CD4-positive, alpha-beta T cell (primary cell): ENCODE measurements around the gene CCDC85B. TPM values are rescaled to one million over a fixed set of nuclear protein-coding genes. Genes with fewer than 3 reads are reported as not detected.
A peak's percentile ranks its signal among the peaks of the same experiment; 100 is the strongest.

Experiments used
- ATAC-seq: fragments of 200-7000 bp; cut with Tn5 transposase; one replicate; pipeline ENCODE4 v1.10.0; 2022; ENCODE audit warnings: mild to moderate bottlenecking; ENCODE audit not compliant: poor library complexity
- CTCF ChIA-PET: fragments of 350-600 bp; sonication (Branson Sonifier 250); formaldehyde crosslinking; loops from one replicate; lab custom pipeline; 2021; ENCODE audit warnings: antibody characterized with exemption, inconsistent platforms; lab: Charles Lee
- POLR2A ChIA-PET: fragments of 350-600 bp; sonication (Branson Sonifier 250); formaldehyde crosslinking; loops from one replicate; lab custom pipeline; 2021; ENCODE audit warnings: antibody characterized with exemption, inconsistent platforms; lab: Charles Lee
- DNase-seq, 14 experiments: peaks; one replicate each; pipeline ENCODE4 v3.0.0-alpha.2; 2013 to 2020; ENCODE audit warnings: mixed read lengths in 2 of 14
- H3K27ac ChIP-seq, 2 donors: one replicate each; pipeline versions ENCODE4 v1.5.1 to v1.7.0; 2013; ENCODE audit warnings: low read length in 2 of 2, low read depth in 1 of 2, mild to moderate bottlenecking in 1 of 2
- H3K27me3 ChIP-seq, 2 experiments: 1 replicate in 1 of 2; 2 replicates in 1 of 2; pipeline versions ENCODE4 v1.6.1 to v1.7.0; 2013; ENCODE audit warnings: low read length in 2 of 2, control low read depth in 1 of 2, mild to moderate bottlenecking in 1 of 2, moderate library complexity in 1 of 2; ENCODE audit not compliant: insufficient read depth in 2 of 2, control insufficient read depth in 1 of 2
- H3K36me3 ChIP-seq: one replicate; pipeline ENCODE4 v1.6.1; 2013; ENCODE audit warnings: low read length, control low read depth; ENCODE audit not compliant: insufficient read depth
- H3K4me1 ChIP-seq: one replicate; pipeline ENCODE4 v1.6.1; 2013; ENCODE audit warnings: low read length, control low read depth; ENCODE audit not compliant: insufficient read depth
- H3K4me3 ChIP-seq: one replicate; pipeline ENCODE4 v1.5.1; 2013; ENCODE audit warnings: mild to moderate bottlenecking, low read length, moderate library complexity
- H3K9me3 ChIP-seq, 2 experiments: 1 replicate in 1 of 2; 2 replicates in 1 of 2; pipeline versions ENCODE4 v1.6.1 to v1.7.0; 2013; ENCODE audit warnings: low read length in 2 of 2, mild to moderate bottlenecking in 2 of 2, control low read depth in 1 of 2, moderate library complexity in 1 of 2; ENCODE audit not compliant: control insufficient read depth in 1 of 2, insufficient read depth in 1 of 2
- H3K27ac Mint-ChIP-seq: one replicate; pipeline ENCODE4 v1.8.0; 2020; ENCODE audit warnings: mixed read lengths
- H3K27me3 Mint-ChIP-seq: one replicate; pipeline ENCODE4 v1.8.0; 2021; ENCODE audit warnings: mixed read lengths
- H3K36me3 Mint-ChIP-seq: one replicate; pipeline ENCODE4 v1.8.0; 2021; ENCODE audit warnings: low read depth, mixed read lengths
- H3K4me1 Mint-ChIP-seq: one replicate; pipeline ENCODE4 v1.8.0; 2021; ENCODE audit warnings: low read depth, mixed read lengths
- H3K4me3 Mint-ChIP-seq: one replicate; pipeline ENCODE4 v1.8.0; 2020; ENCODE audit warnings: mild to moderate bottlenecking, mixed read lengths
- H3K9me3 Mint-ChIP-seq: one replicate; pipeline ENCODE4 v1.8.0; 2020; ENCODE audit warnings: mixed read lengths
- CTCF ChIP-seq: fragments of 200-600 bp; IDR thresholded peaks from one replicate; pipeline ENCODE4 v1.8.0; 2022; ENCODE audit warnings: antibody characterized with exemption, mild to moderate bottlenecking
- intact Hi-C, 2 experiments: fragments of 100-400 bp; cut with DNase I in 1 of 2; cut with micrococcal nuclease in 1 of 2; formaldehyde crosslinking; loops; one replicate each; pipeline versions ENCODE4 v1.15.1 to v1.9.0; 2023 to 2025; cut with DNase I, micrococcal nuclease
- total RNA-seq, 174 experiments: library from RNA in 2 of 174; stranded (reverse) in 2 of 174; gene quantifications; one replicate each; pipeline ENCODE4 v1.2.3 and lab custom pipeline; 2021 to 2026

Gene CCDC85B
- total RNA-seq, 2 experiments from 2014 or later = 23.1 to 25.8 TPM

- H3K9me3 ChIP-seq = peaks cover 6 to 21% of the 10 kb centered on the region in 2 experiments
- H3K4me1 ChIP-seq = peaks cover 62% of the 10 kb centered on the region
- no peak for TF ChIP-seq CTCF
- POLR2A ChIA-PET = interaction anchor here (1.1 kb wide), 1 partner anchor 34 kb away, joined by 4 read pairs; the partner anchor contains the start of gene CCDC85B
- H3K27me3 ChIP-seq = no peaks in the 10 kb centered on the region
- Mint-ChIP-seq H3K4me1 (peaks cover 48% of the 10 kb centered on the region), H3K9me3 (no peaks in the 10 kb centered on the region), H3K27me3 (no peaks in the 10 kb centered on the region), H3K4me3 (peak overlapping the region; percentile 84), H3K36me3 (peaks cover 85% of the 10 kb centered on the region), H3K27ac (peak overlapping the region; percentile 94)
- peaks cover 57% of the 10 kb centered on the region for H3K36me3 ChIP-seq
- peak in 2 of 14 experiments; percentile 23 to 31 for DNase-seq
- ATAC-seq = no peak
- intact Hi-C loops = loop anchor here in 1 of 2 experiments (1.0 to 10.0 kb wide), 4 partner anchors 23 to 429 kb away; partner anchors contain the start of genes C11orf68, DRAP1, PCNX3 and SNX32
- peak overlapping the region; percentile 90 for H3K4me3 ChIP-seq
- H3K27ac ChIP-seq = peak overlapping the region; percentile 52 to 64
- CTCF ChIA-PET = no interaction called here
Observed at GRCh38 chr11:65855927-65856363, 34.5 kb upstream of the CCDC85B start.

GRCh38 chr11:65856689-65857499 is 33.6 kb upstream of the CCDC85B start:
- Mint-ChIP-seq H3K4me1 (peaks cover 52% of the 10 kb centered on the region), H3K36me3 (peaks cover 87% of the 10 kb centered on the region)

More at GRCh38 chr11:65856689-65857499, 33.6 kb upstream of the CCDC85B start:
- intact Hi-C loops = loop anchor here in 1 of 2 experiments (1.0 to 10.0 kb wide), 4 partner anchors 24 to 428 kb away; partner anchors contain the start of genes C11orf68, DRAP1, PCNX3 and SNX32
- H3K9me3 Mint-ChIP-seq = no peaks in the 10 kb centered on the region
- no peak for TF ChIP-seq CTCF
- peak overlapping the region; percentile 84 for H3K4me3 Mint-ChIP-seq
- H3K4me3 ChIP-seq = peak overlapping the region; percentile 90
- peaks cover 0 to 12% of the 10 kb centered on the region in 2 experiments for H3K9me3 ChIP-seq
- peak; percentile 12 for ATAC-seq
- H3K27ac Mint-ChIP-seq = peak overlapping the region; percentile 94
- H3K4me1 ChIP-seq = peaks cover 71% of the 10 kb centered on the region
- DNase-seq = peak; percentile 73 to 91 (median 82)
- H3K36me3 ChIP-seq = peaks cover 52% of the 10 kb centered on the region
- no peaks in the 10 kb centered on the region for H3K27me3 Mint-ChIP-seq
- no peaks in the 10 kb centered on the region for H3K27me3 ChIP-seq
- ChIA-PET CTCF (interaction anchor here (5.2 kb wide), 1 partner anchor 32 kb away, joined by 80 read pairs; the partner anchor contains the start of genes CCDC85B and FIBP), POLR2A (interaction anchor here (0.6 to 5.8 kb wide), 14 partner anchors 17 to 523 kb away, joined by 3 to 248 read pairs (median 5); partner anchors contain the start of genes BANF1, CCDC85B, DPF2 and EIF1AD)
- H3K27ac ChIP-seq = peak overlapping the region; percentile 52 to 64
